ENCODE measurements around the gene INPP5F. TPM values are rescaled to one million over a fixed set of nuclear protein-coding genes. Genes with fewer than 3 reads are reported as not detected.

Gene INPP5F
- total and polyA plus RNA-seq, 2 of the 13 experiments (the other 11 are each of a cell fraction or from before 2014, with no cell fraction given) = 12.5 to 15.7 TPM

GRCh38 chr10:119725517-119725827 lies 378 bp upstream of the INPP5F start (continued):
- TF ChIP-seq, protein P1, sequence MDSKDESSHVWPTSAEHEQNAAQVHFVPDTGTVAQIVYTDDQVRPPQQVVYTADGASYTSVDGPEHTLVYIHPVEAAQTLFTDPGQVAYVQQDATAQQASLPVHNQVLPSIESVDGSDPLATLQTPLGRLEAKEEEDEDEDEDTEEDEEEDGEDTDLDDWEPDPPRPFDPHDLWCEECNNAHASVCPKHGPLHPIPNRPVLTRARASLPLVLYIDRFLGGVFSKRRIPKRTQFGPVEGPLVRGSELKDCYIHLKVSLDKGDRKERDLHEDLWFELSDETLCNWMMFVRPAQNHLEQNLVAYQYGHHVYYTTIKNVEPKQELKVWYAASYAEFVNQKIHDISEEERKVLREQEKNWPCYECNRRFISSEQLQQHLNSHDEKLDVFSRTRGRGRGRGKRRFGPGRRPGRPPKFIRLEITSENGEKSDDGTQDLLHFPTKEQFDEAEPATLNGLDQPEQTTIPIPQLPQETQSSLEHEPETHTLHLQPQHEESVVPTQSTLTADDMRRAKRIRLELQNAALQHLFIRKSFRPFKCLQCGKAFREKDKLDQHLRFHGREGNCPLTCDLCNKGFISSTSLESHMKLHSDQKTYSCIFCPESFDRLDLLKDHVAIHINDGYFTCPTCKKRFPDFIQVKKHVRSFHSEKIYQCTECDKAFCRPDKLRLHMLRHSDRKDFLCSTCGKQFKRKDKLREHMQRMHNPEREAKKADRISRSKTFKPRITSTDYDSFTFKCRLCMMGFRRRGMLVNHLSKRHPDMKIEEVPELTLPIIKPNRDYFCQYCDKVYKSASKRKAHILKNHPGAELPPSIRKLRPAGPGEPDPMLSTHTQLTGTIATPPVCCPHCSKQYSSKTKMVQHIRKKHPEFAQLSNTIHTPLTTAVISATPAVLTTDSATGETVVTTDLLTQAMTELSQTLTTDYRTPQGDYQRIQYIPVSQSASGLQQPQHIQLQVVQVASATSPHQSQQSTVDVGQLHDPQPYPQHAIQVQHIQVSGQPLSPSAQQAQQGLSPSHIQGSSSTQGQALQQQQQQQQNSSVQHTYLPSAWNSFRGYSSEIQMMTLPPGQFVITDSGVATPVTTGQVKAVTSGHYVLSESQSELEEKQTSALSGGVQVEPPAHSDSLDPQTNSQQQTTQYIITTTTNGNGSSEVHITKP (CRISPR knock-in tag; IDR thresholded peaks at IDR 0.05; ENCODE audit: low read depth) = 0 out of 2 replicates have a peak, but pooled peaks have one; percentile 38
- TF ChIP-seq ZBTB42 (CRISPR knock-in tag; IDR thresholded peaks at IDR 0.05) = peak; percentile 85; the same call in 1 of the 2 replicates
- no peak for TF ChIP-seq PCBP1 (IDR thresholded peaks at IDR 0.05; ENCODE audit: borderline replicate concordance, low read depth, low read length)
- 0 out of 2 replicates have a peak, but pooled peaks have one; percentile 43 for TF ChIP-seq CHD2 (IDR thresholded peaks at IDR 0.05; ENCODE audit: low read depth, low read length)
- no peak for TF ChIP-seq ZNF720 (CRISPR knock-in tag; IDR thresholded peaks at IDR 0.05)
- TF ChIP-seq ZMYM4 (CRISPR knock-in tag; IDR thresholded peaks at IDR 0.05) = no peak
- TF ChIP-seq U2AF1 (optimal IDR thresholded peaks at IDR 0.05; ENCODE audit: low read depth, low read length) = no peak
- TF ChIP-seq KIAA2018 (CRISPR knock-in tag; IDR thresholded peaks at IDR 0.05; ENCODE audit: borderline replicate concordance) = 0 out of 2 replicates have a peak, but pooled peaks have one; percentile 58
- TF ChIP-seq SMAD9 (CRISPR knock-in tag; IDR thresholded peaks at IDR 0.05) = no peak
- TF ChIP-seq GTF3A (CRISPR knock-in tag; conservative IDR thresholded peaks at IDR 0.05) = no peak
- no peak for TF ChIP-seq ZKSCAN5 (CRISPR knock-in tag; IDR thresholded peaks at IDR 0.05)
- TF ChIP-seq, protein P2, sequence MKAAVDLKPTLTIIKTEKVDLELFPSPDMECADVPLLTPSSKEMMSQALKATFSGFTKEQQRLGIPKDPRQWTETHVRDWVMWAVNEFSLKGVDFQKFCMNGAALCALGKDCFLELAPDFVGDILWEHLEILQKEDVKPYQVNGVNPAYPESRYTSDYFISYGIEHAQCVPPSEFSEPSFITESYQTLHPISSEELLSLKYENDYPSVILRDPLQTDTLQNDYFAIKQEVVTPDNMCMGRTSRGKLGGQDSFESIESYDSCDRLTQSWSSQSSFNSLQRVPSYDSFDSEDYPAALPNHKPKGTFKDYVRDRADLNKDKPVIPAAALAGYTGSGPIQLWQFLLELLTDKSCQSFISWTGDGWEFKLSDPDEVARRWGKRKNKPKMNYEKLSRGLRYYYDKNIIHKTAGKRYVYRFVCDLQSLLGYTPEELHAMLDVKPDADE (CRISPR knock-in tag; IDR thresholded peaks at IDR 0.05) = no peak
- TF ChIP-seq TCF7L2 (IDR thresholded peaks at IDR 0.05; ENCODE audit: low read depth, low read length) = no peak
- TF ChIP-seq, protein P3, sequence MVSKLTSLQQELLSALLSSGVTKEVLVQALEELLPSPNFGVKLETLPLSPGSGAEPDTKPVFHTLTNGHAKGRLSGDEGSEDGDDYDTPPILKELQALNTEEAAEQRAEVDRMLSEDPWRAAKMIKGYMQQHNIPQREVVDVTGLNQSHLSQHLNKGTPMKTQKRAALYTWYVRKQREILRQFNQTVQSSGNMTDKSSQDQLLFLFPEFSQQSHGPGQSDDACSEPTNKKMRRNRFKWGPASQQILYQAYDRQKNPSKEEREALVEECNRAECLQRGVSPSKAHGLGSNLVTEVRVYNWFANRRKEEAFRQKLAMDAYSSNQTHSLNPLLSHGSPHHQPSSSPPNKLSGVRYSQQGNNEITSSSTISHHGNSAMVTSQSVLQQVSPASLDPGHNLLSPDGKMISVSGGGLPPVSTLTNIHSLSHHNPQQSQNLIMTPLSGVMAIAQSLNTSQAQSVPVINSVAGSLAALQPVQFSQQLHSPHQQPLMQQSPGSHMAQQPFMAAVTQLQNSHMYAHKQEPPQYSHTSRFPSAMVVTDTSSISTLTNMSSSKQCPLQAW (CRISPR knock-in tag; IDR thresholded peaks at IDR 0.05) = peak; percentile 86
- peak; percentile 30; the same call in 1 of the 2 replicates for TF ChIP-seq ISL2 (CRISPR knock-in tag; IDR thresholded peaks at IDR 0.05)
- TF ChIP-seq CBFB (CRISPR knock-in tag; IDR thresholded peaks at IDR 0.05) = peak; percentile 21; the same call in 1 of the 2 replicates
